ENCODE measurements around the gene EIF3B. TPM values are rescaled to one million over a fixed set of nuclear protein-coding genes. Genes with fewer than 3 reads are reported as not detected.
A peak's percentile ranks its signal among the peaks of the same experiment; 100 is the strongest.

EIF3B gene
- total and polyA plus RNA-seq, 9 of the 15 experiments (the other 6 are each of a cell fraction or from before 2014, with no cell fraction given): 25.9 to 494 (median 357) TPM

- TF ChIP-seq ZBTB40 (IDR thresholded peaks at IDR 0.05) (no peak), ZBTB40 (CRISPR knock-in tag; IDR thresholded peaks at IDR 0.05) (no peak), PATZ1 (CRISPR knock-in tag; IDR thresholded peaks at IDR 0.05; ENCODE audit: borderline replicate concordance) (0 out of 2 replicates have a peak, but pooled peaks have one; percentile 26), FOSL1 (tag; conservative IDR thresholded peaks at IDR 0.05) (no peak), ZNF707 (CRISPR knock-in tag; conservative IDR thresholded peaks at IDR 0.05) (no peak), ZNF121 (CRISPR knock-in tag; conservative IDR thresholded peaks at IDR 0.05) (peak; percentile 62), MTF1 (CRISPR knock-in tag; IDR thresholded peaks at IDR 0.05; ENCODE audit: borderline replicate concordance) (no peak), ZNF12 (CRISPR knock-in tag; IDR thresholded peaks at IDR 0.05) (no peak), STAT5A (IDR thresholded peaks at IDR 0.05; ENCODE audit: borderline replicate concordance, low read length) (no peak), CBFB (CRISPR knock-in tag; IDR thresholded peaks at IDR 0.05) (no peak), ZBTB17 (CRISPR knock-in tag; IDR thresholded peaks at IDR 0.05) (no peak), ILF3 (IDR thresholded peaks at IDR 0.05; ENCODE audit: borderline replicate concordance) (no peak), CCAR2 (IDR thresholded peaks at IDR 0.05; ENCODE audit: low read depth, low read length) (no peak), ZBTB8A (IDR thresholded peaks at IDR 0.05; ENCODE audit: partially characterized antibody) (no peak), XRCC5 (IDR thresholded peaks at IDR 0.05; ENCODE audit: low read depth, low read length) (no peak), MXI1 (IDR thresholded peaks at IDR 0.05; ENCODE audit: low read depth, low read length) (no peak), TAF1 (IDR thresholded peaks at IDR 0.05; ENCODE audit: control insufficient read depth, extremely low read depth, insufficient read depth, low read length, severe bottlenecking) (no peak), ZNF764 (CRISPR knock-in tag; IDR thresholded peaks at IDR 0.05; ENCODE audit: low read depth) (no peak), ZNF79 (CRISPR knock-in tag; IDR thresholded peaks at IDR 0.05; ENCODE audit: low read depth) (no peak)
These were observed 48.0 kb downstream of the EIF3B start (continued) for GRCh38 chr7:2402687-2403013.

All from K562 (cell line).